K562 (cell line): Measurements from ENCODE around the gene C6orf141. TPM values are rescaled to one million over a fixed set of nuclear protein-coding genes. Genes with fewer than 3 reads are reported as not detected.
A peak's percentile ranks its signal among the peaks of the same experiment; 100 is the strongest.

Source experiments
- ATAC-seq: fragments of 200-7000 bp; cut with Tn5 transposase; 3 replicates; pipeline ENCODE4 v1.9.1; 2020; ENCODE audit warnings: moderate library complexity
- BruUV-seq: library from RNA; stranded (reverse); fragments of 400-500 nt; replicated peaks from 2 replicates; lab custom pipeline; 2021; lab: Mats Ljungman, UMichigan
- CTCF ChIA-PET: fragments of 300-600 bp; formaldehyde crosslinking; extraction: SDS; loops from one replicate; lab custom pipeline; 2021; ENCODE audit warnings: low intra/inter-chr PET ratio; lab: Yijun Ruan, JAX
- POLR2A ChIA-PET: fragments of 300-600, 350-650 bp; sonication (Branson Sonifier 250); formaldehyde crosslinking; extraction: SDS; loops from one replicate; lab custom pipeline; 2021; ENCODE audit warnings: antibody characterized with exemption, inconsistent platforms; lab: Yijun Ruan, JAX
- DNase-seq, 4 experiments: peaks; one replicate each; pipeline versions ENCODE4 v3.0.0 to v3.0.0-alpha.2; 2011 to 2018; ENCODE audit warnings: low spot score in 3 of 4, mixed read lengths in 3 of 4; ENCODE audit errors: extremely low read depth in 1 of 4
- FAIRE-seq: peaks from 2 replicates; lab custom pipeline; 2011; peaks lifted over from hg19 to GRCh38; lab: Jason Lieb, UNC
- H2AFZ ChIP-seq: 2 replicates; pipeline ENCODE4 v1.6.0; 2011; ENCODE audit warnings: low read depth, low read length, control low read depth, inconsistent platforms
- H3K27ac ChIP-seq: fragments of 200-600 bp; 3 replicates; pipeline ENCODE4 v1.8.0; 2011; ENCODE audit warnings: low read depth, mild to moderate bottlenecking, control low read depth, inconsistent platforms, low read length, moderate library complexity, mixed read lengths; ENCODE audit errors: extremely low read depth
- H3K27me3 ChIP-seq, 2 experiments: fragments of 300-600 bp in 1 of 2; 2 replicates in 1 of 2; 3 replicates in 1 of 2; pipeline versions ENCODE4 v1.6.0 to v1.8.0; 2011; ENCODE audit warnings: inconsistent platforms in 2 of 2, low read length in 2 of 2, mild to moderate bottlenecking in 1 of 2, mixed read lengths in 1 of 2, moderate library complexity in 1 of 2; ENCODE audit not compliant: control insufficient read depth in 2 of 2, insufficient read depth in 2 of 2
- H3K36me3 ChIP-seq: fragments of 300-600 bp; 3 replicates; pipeline ENCODE4 v1.8.0; 2011; ENCODE audit warnings: mild to moderate bottlenecking, low read length, inconsistent platforms; ENCODE audit not compliant: control insufficient read depth, insufficient read depth
- H3K4me1 ChIP-seq, 2 experiments: fragments of 200-600 bp in 1 of 2; replicated peaks in 1 of 2; 2 replicates in 1 of 2; 3 replicates in 1 of 2; pipeline versions ENCODE4 v1.5.1 to v1.8.0; 2011; ENCODE audit warnings: inconsistent platforms in 2 of 2, low read length in 2 of 2, mild to moderate bottlenecking in 1 of 2, mixed read lengths in 1 of 2, moderate library complexity in 1 of 2; ENCODE audit not compliant: control insufficient read depth in 2 of 2, insufficient read depth in 2 of 2
- H3K4me2 ChIP-seq: 2 replicates; pipeline ENCODE4 v1.6.1; 2011; ENCODE audit warnings: low read length, control low read depth, inconsistent platforms, mixed read lengths; ENCODE audit not compliant: insufficient read depth
- H3K4me3 ChIP-seq: fragments of 200-600 bp; sonication (generic), shearing (Covaris generic); 2 replicates; pipeline ENCODE4 v1.5.1; 2016; ENCODE audit warnings: control low read depth, inconsistent platforms
- H3K79me2 ChIP-seq: fragments of 200-600 bp; 3 replicates; pipeline ENCODE4 v1.8.0; 2011; ENCODE audit warnings: low read length, inconsistent platforms; ENCODE audit not compliant: control insufficient read depth, insufficient read depth
- H3K9ac ChIP-seq, 2 experiments: 2 replicates each; pipeline versions ENCODE4 v1.6.0 to v1.6.1; 2011; ENCODE audit warnings: low read depth in 2 of 2, low read length in 2 of 2, control low read depth in 1 of 2, inconsistent platforms in 1 of 2, mild to moderate bottlenecking in 1 of 2, mixed read lengths in 1 of 2; ENCODE audit not compliant: insufficient read depth in 1 of 2
- H3K9me1 ChIP-seq: one replicate; pipeline ENCODE4 v1.6.0; 2011; ENCODE audit warnings: inconsistent platforms, mild to moderate bottlenecking, low read length, moderate library complexity; ENCODE audit not compliant: control insufficient read depth, insufficient read depth
- H3K9me3 ChIP-seq: replicated peaks from 2 replicates; pipeline ENCODE4 v1.5.1; 2011; ENCODE audit warnings: low read depth, low read length, inconsistent platforms; ENCODE audit not compliant: control insufficient read depth, insufficient read depth
- H4K20me1 ChIP-seq: replicated peaks from 2 replicates; pipeline ENCODE4 v1.6.1; 2011; ENCODE audit warnings: low read length, inconsistent platforms, mixed read lengths; ENCODE audit not compliant: control insufficient read depth, insufficient read depth
- CEBPB ChIP-seq: fragments of 450-650 bp; IDR thresholded peaks from 2 replicates; pipeline ENCODE4 v1.6.1; 2016; ENCODE audit warnings: missing genetic modification characterization, missing compliant biosample characterization
- GMEB1 ChIP-seq: fragments of 250-450 bp; sonication (Bioruptor Pico); IDR thresholded peaks from 2 replicates; pipeline ENCODE4 v1.4.0; 2020; ENCODE audit warnings: mild to moderate bottlenecking
- IRF1 ChIP-seq: sonication (generic); formaldehyde crosslinking; IDR thresholded peaks from 2 replicates; pipeline ENCODE4 v1.8.0; 2022; ENCODE audit warnings: missing genetic modification reagents, mild to moderate bottlenecking, borderline replicate concordance
- L3MBTL2 ChIP-seq: fragments of 450-650 bp; IDR thresholded peaks from 2 replicates; pipeline ENCODE4 v1.6.1; 2016; ENCODE audit warnings: mild to moderate bottlenecking, moderate library complexity
- MAFK ChIP-seq: IDR thresholded peaks from 2 replicates; pipeline ENCODE4 v1.6.1; 2011; ENCODE audit warnings: low read length, improper control_type of control experiment
- NR2C1 ChIP-seq, 2 experiments: fragments of 450-650 bp; IDR thresholded peaks; 2 replicates each; pipeline ENCODE4 v1.6.1; 2017; ENCODE audit warnings: mild to moderate bottlenecking in 2 of 2, antibody characterized with exemption in 1 of 2, inconsistent platforms in 1 of 2, missing compliant biosample characterization in 1 of 2, missing genetic modification characterization in 1 of 2
- NR2F6 ChIP-seq: fragments of 450-650 bp; formaldehyde crosslinking; IDR thresholded peaks from 2 replicates; pipeline ENCODE4 v1.4.0; 2020; ENCODE audit warnings: mild to moderate bottlenecking
- POLR2B ChIP-seq: fragments of 450-650 bp; IDR thresholded peaks from 2 replicates; pipeline ENCODE4 v1.6.1; 2018; ENCODE audit warnings: low read depth; ENCODE audit not compliant: partially characterized antibody
- POU5F1 ChIP-seq: fragments of 150-350 bp; IDR thresholded peaks from 2 replicates; pipeline ENCODE4 v1.6.1; 2014; ENCODE audit warnings: borderline replicate concordance, low read length, low read depth, mild to moderate bottlenecking; ENCODE audit not compliant: partially characterized antibody
- RBFOX2 ChIP-seq: fragments of 200-400 bp; formaldehyde crosslinking; IDR thresholded peaks from 2 replicates; pipeline ENCODE4 v1.6.1; 2017; ENCODE audit warnings: low read depth, mild to moderate bottlenecking, low read length, moderate library complexity
- ZNF696 ChIP-seq: fragments of 250-450 bp; sonication (Bioruptor Pico); conservative IDR thresholded peaks from 2 replicates; pipeline ENCODE4 v1.4.0; 2020; ENCODE audit warnings: mild to moderate bottlenecking, moderate library complexity
- WGBS: fragments of 100-300 bp; shearing (Covaris generic); methylation state at CpG from one replicate; pipeline ENCODE4 v1.1.6; 2016; ENCODE audit warnings: low coverage, mixed read lengths; ENCODE audit not compliant: insufficient coverage; ENCODE audit errors: missing lambda C conversion rate; 5-methylcytosine and 5-hydroxymethylcytosine counted together
- in situ Hi-C: fragments of 300-500 bp; cut with MboI; formaldehyde crosslinking; loops from 4 replicates; pipeline ENCODE4 v1.15.0; 2018; ENCODE audit warnings: inconsistent platforms, mixed read lengths
- intact Hi-C: fragments of 100-400 bp; cut with micrococcal nuclease; formaldehyde crosslinking; loops from 2 replicates; pipeline ENCODE4 v1.14.2; 2022
- polyA plus RNA-seq, 8 experiments: library from polyadenylated mRNA; depleted of rRNA in 4 of 8; stranded (reverse) in 5 of 8; unstranded in 3 of 8; fragments of >200 nt; fragmentation: Nextera tagmentation in 2 of 8; fragmentation: Illumina TruSeq in 1 of 8; extraction: Ambion mirVana in 2 of 8; extraction: Trizol in 1 of 8; gene quantifications; 2 replicates each; pipeline versions ENCODE4 v1.2.1 to v1.2.3, GENCODE V29; 2011 to 2014; ENCODE audit warnings: inconsistent platforms in 1 of 8, missing spikeins in 1 of 8
- total RNA-seq, 7 experiments: library from RNA; depleted of rRNA in 6 of 7; stranded (reverse); fragments of >200 nt in 6 of 7; fragmentation: Illumina TruSeq in 2 of 7; extraction: Trizol in 2 of 7; gene quantifications; 2 replicates each; pipeline versions ENCODE4 v1.2.1 to v1.2.3, GENCODE V29; 2011 to 2021; ENCODE audit warnings: low replicate concordance in 1 of 7
- TF ChIP-seq, protein P1 (sequence below), 2 experiments: fragments of 450-650 bp in 1 of 2; sonication (generic) in 1 of 2; formaldehyde crosslinking in 1 of 2; IDR thresholded peaks in 1 of 2; conservative IDR thresholded peaks in 1 of 2; 2 replicates each; pipeline versions ENCODE4 v1.6.1 to v1.8.1; 2016 to 2023; ENCODE audit warnings: mild to moderate bottlenecking in 2 of 2, moderate library complexity in 2 of 2, inconsistent platforms in 1 of 2, missing genetic modification reagents in 1 of 2

Gene C6orf141
- total and polyA plus RNA-seq, 9 of the 15 experiments (the other 6 are each of a cell fraction or from before 2014, with no cell fraction given): not detected

DNA sequence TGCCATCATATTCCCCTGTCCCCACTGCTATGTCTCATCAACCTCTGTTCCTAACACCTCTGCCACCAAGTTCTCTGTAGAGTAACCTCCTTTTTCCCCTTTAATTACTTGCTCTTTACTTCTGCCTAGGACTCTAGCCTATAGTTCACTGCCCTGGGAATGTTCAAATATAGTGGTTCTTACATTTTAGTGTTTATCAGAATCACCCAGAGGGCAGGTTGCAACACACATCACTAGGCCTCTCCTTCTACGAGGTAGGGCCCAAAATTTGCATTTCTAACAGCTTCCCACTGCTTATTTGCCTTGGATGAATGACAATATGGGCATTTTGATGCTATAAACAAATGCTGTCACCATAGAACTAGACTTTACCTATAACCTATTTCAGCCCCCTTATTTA, 23.1 kb upstream of the C6orf141 start:
- Histone ChIP-seq H3K36me3 (no peaks in the 10 kb centered on the region), H3K4me3 (no peak overlapping the region), H4K20me1 (no peaks in the 10 kb centered on the region), H3K27me3 (no peaks in the 10 kb centered on the region), H3K9me3 (no peaks in the 10 kb centered on the region)
- no peak for DNase-seq
- 10% methylated on average over 1 of the region's 1 CpG for WGBS
- POLR2A ChIA-PET: no interaction called here
- TF ChIP-seq RBFOX2 (no peak), CEBPB (tag) (peak; percentile 51), MAFK (no peak)
- TF ChIP-seq, all 486 proteins: peak for 1
- intact Hi-C loops: no loop called here
- in situ Hi-C loops: no loop called here
- Histone ChIP-seq H3K4me2 (no peak overlapping the region), H3K4me1 (no peaks in the 10 kb centered on the region), H3K79me2 (no peaks in the 10 kb centered on the region), H3K27ac (no peak overlapping the region), H3K9ac (no peak overlapping the region), H2AFZ (peak overlapping the region; percentile 72), H3K9me1 (no peaks in the 10 kb centered on the region)
- FAIRE-seq (no peak), ATAC-seq (peak; percentile 15; the same call in 2 of the 3 replicates)
- CTCF ChIA-PET: interaction anchor here (0.7 kb wide), 1 partner anchor 1131 kb away, joined by 3 read pairs; no protein-coding TSS in a partner anchor
- BruUV-seq: no TSS peak

DNA sequence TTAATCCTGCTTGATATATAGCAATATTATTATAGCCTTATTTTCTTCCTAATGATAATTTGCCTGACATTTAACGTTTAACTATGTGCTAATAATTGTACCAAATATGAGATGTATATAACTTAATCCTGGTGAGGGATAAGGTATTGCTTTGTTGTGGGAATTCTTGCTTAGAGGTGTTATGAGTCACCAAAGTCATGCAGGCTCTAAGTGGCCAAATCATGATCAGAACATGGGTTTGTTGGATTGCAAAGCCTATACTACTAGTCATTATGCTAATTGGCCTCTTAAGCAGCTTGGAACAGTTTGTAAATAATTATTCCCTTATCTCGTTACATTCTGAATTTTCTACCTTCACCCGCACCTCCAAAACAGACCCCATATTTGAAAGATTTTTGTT, 21.9 kb upstream of the C6orf141 start:
- Histone ChIP-seq H3K9ac (no peak overlapping the region), H2AFZ (no peak overlapping the region), H3K9me3 (no peaks in the 10 kb centered on the region), H3K27me3 (no peaks in the 10 kb centered on the region), H3K36me3 (no peaks in the 10 kb centered on the region), H3K4me1 (no peaks in the 10 kb centered on the region; a peak in 1 of 5 replicates), H3K27ac (no peak overlapping the region), H3K79me2 (no peaks in the 10 kb centered on the region), H3K9me1 (no peaks in the 10 kb centered on the region), H3K4me2 (no peak overlapping the region), H4K20me1 (no peaks in the 10 kb centered on the region), H3K4me3 (no peak overlapping the region)
- ChIA-PET CTCF (no interaction called here), POLR2A (no interaction called here)
- in situ Hi-C loops (no loop called here), intact Hi-C loops (no loop called here)
- DNase-seq (no peak), FAIRE-seq (no peak), ATAC-seq (no peak)
- BruUV-seq: no TSS peak
- 37% methylated on average over 3 of the region's 3 CpGs for WGBS
- TF ChIP-seq NR2F6 (CRISPR knock-in tag) (no peak), L3MBTL2 (no peak), ZNF696 (no peak), NR2C1 (IDR thresholded peaks at IDR 0.05) (no peak), NR2C1 (tag; IDR thresholded peaks at IDR 0.05) (no peak), POU5F1 (no peak), POLR2B (no peak), GMEB1 (no peak), IRF1 (CRISPR knock-in tag) (no peak)
- TF ChIP-seq, protein P1, sequence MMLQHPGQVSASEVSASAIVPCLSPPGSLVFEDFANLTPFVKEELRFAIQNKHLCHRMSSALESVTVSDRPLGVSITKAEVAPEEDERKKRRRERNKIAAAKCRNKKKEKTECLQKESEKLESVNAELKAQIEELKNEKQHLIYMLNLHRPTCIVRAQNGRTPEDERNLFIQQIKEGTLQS (IDR thresholded peaks at IDR 0.05): 0 out of 2 replicates have a peak, but pooled peaks have one; percentile 35
- TF ChIP-seq, protein P1 (CRISPR knock-in tag; conservative IDR thresholded peaks at IDR 0.05): no peak
